Spleen (tissue), 7 donors: ENCODE results near the gene OPCML.

ENCODE experiments used
- POLR2AphosphoS5 ChIP-seq, 3 donors: sonication (generic); formaldehyde crosslinking; IDR thresholded peaks; one replicate each; pipeline ENCODE4 v1.5.1; 2017; ENCODE audit warnings: antibody characterized with exemption in 3 of 3
- TF ChIP-seq, protein P1 (sequence below), 11 experiments: fragments of 200-600 bp in 7 of 11; fragments of 450-650 bp in 4 of 11; sonication (generic) in 4 of 11; IDR thresholded peaks in 8 of 11; conservative IDR thresholded peaks in 3 of 11; 1 replicate in 7 of 11; 2 replicates in 4 of 11; pipeline versions ENCODE4 v1.4.0 to v1.8.0; 2016 to 2021; ENCODE audit warnings: antibody characterized with exemption in 11 of 11, inconsistent platforms in 4 of 11, mild to moderate bottlenecking in 1 of 11
- donor health status: DM: no; HTN: no; CAD: no; lungs with moderate emphysema.
- donor health status: DM: no; HTN: no; CAD: no.
- donor health status: DM: no; HTN: no; CAD: no.

DNA sequence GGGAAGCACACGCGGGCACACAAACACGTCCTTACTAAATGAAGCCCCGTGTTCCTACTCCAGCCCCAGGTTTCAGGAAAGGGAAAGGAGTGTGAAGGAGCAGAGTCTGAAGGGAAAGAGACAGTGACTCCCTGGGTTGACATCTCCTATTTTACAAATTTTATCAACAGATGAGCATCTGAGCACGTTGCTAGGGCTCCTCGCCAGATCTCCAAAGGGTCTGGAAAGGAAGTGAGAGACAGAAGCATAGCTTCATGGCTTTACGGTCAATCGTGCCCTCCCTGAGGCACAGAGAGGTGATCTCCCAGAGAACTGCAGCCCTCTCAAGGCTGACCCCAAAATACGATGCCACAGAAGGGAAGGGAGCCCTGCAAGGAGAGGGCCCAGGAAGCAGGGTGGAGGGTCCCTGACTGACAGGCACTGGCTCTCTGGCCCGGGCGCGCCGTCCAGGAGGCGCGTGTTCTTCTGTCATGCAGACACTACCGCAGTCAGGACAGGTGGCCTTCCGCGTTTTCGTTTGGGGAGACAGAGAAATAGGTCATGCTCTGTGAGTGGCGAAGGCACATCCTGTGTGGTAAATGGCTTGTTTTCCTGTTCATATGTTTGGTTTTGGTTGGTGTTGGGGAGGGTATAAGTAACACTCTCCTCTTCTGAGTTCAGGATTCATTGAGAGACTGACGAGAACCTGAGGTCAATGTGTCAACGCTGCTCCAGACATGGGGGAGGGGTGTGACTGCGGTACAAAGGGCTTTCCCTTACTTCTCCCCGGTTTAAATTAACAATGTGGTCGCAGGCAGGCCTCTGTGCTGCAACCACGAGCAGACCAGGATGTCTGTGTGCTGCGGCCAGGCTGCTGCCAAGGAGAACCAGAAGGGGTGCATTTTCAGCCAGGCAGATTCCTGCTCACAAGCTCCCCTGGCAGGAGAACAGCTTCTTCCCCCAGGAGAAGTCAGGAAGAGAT, 813.3 kb downstream of the OPCML start:
- TF ChIP-seq, protein P1, sequence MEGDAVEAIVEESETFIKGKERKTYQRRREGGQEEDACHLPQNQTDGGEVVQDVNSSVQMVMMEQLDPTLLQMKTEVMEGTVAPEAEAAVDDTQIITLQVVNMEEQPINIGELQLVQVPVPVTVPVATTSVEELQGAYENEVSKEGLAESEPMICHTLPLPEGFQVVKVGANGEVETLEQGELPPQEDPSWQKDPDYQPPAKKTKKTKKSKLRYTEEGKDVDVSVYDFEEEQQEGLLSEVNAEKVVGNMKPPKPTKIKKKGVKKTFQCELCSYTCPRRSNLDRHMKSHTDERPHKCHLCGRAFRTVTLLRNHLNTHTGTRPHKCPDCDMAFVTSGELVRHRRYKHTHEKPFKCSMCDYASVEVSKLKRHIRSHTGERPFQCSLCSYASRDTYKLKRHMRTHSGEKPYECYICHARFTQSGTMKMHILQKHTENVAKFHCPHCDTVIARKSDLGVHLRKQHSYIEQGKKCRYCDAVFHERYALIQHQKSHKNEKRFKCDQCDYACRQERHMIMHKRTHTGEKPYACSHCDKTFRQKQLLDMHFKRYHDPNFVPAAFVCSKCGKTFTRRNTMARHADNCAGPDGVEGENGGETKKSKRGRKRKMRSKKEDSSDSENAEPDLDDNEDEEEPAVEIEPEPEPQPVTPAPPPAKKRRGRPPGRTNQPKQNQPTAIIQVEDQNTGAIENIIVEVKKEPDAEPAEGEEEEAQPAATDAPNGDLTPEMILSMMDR (IDR thresholded peaks at IDR 0.05 in 8 of 11, conservative IDR thresholded peaks at IDR 0.05 in 3 of 11) = no peak
- TF ChIP-seq POLR2AphosphoS5 (IDR thresholded peaks at IDR 0.05) = no peak
